Activated CD8-positive, alpha-beta memory T cell treated with anti-CD3 and anti-CD28 coated beads for 4 hours (primary cell): ENCODE results near the gene LRR1.
"Not testable (repeated sequence)": the region's sequence is repeated elsewhere in the genome, so short reads cannot be mapped to it uniquely, and the experiment has no call there.

Source experiments
- DNase-seq, 2 donors: peaks; one replicate each; pipeline ENCODE4 v3.0.0-alpha.2; 2020; ENCODE audit warnings: low read depth in 2 of 2

Gene LRR1

GRCh38 chr14:49623941-49624839 is 25.4 kb downstream of the LRR1 start:
- no peak for DNase-seq

- peak; percentile 89 to 93 for DNase-seq
Observed at GRCh38 chr14:49633640-49634546, 35.2 kb downstream of the LRR1 start.

GRCh38 chr14:49634547-49635334 is 36.0 kb downstream of the LRR1 start, which contains the start of gene DNAAF2:
Gene DNAAF2 (minus strand): TSS chr14:49635244. CDS start chr14:49635149, 95 bp downstream.
- peak in 1 of 2 donors; percentile 39 for DNase-seq

- no peak for DNase-seq
Observed at GRCh38 chr14:49636866-49637265, 38.1 kb downstream of the LRR1 start.

- no peak for DNase-seq
Observed at GRCh38 chr14:49637534-49638078, 38.9 kb downstream of the LRR1 start.

- no peak for DNase-seq
Observed at GRCh38 chr14:49640540-49641417, 42.0 kb downstream of the LRR1 start.

- DNase-seq: no peak
Observed at GRCh38 chr14:49641697-49642129, 43.0 kb downstream of the LRR1 start.

- no peak for DNase-seq
Observed at GRCh38 chr14:49642163-49642562, 43.4 kb downstream of the LRR1 start.

GRCh38 chr14:49653508-49653907 is 54.8 kb downstream of the LRR1 start:
- no peak for DNase-seq

GRCh38 chr14:49654511-49654910 is 55.8 kb downstream of the LRR1 start:
- no peak for DNase-seq

- DNase-seq: not testable (repeated sequence)
Observed at GRCh38 chr14:49657500-49657899, 58.8 kb downstream of the LRR1 start.

- no peak for DNase-seq
Observed at GRCh38 chr14:49659526-49660455, 61.1 kb downstream of the LRR1 start.
